Pulmonary artery endothelial cell (primary cell): ENCODE data around the gene HES4. TPM values are rescaled to one million over a fixed set of nuclear protein-coding genes. Genes with fewer than 3 reads are reported as not detected.
"Not testable (repeated sequence)": the region's sequence is repeated elsewhere in the genome, so short reads cannot be mapped to it uniquely, and the experiment has no call there.

ENCODE experiments used
- DNase-seq: peaks from one replicate; pipeline ENCODE4 v3.0.0-alpha.2; 2011; ENCODE audit warnings: low read depth, low spot score
- total RNA-seq: library from RNA; depleted of rRNA; stranded (reverse); fragments of >200 nt; gene quantifications from 2 replicates; pipeline ENCODE4 v1.2.3, GENCODE V29; 2014

HES4 gene
- total RNA-seq, 1 donor from 2014 or later: 17.8 TPM

- DNase-seq: no peak
Observed at GRCh38 chr1:1033731-1034438, 34.0 kb upstream of the HES4 start.

DNA sequence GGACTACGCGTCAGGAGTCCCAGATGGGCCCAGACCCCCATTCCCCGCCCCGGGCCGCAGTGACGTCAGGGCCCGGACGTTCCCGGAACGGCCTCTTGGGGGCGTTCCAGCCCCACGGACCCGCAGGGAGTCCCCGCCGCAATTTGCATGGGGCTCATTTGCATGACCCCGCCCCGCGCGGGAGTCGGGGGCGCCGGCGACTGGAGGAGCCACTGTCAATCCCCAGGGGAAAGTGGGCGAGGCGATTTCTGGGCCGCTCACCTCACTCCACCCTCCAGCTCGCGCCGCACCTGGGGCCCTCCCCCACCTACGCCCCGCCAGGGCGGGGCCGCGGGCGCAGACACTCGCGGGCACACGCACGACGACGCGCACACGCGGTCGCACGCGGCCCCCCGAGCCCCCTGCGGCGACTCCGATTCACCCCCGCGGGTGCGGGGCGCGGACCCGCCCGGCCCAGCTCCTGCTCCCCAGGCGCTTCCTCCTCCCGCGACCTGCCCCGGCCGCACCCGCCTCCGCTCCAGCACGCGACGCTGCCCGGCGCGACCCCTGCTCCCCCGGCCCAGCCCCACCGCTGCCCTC is 33.2 kb upstream of the HES4 start:
- no peak for DNase-seq

DNA sequence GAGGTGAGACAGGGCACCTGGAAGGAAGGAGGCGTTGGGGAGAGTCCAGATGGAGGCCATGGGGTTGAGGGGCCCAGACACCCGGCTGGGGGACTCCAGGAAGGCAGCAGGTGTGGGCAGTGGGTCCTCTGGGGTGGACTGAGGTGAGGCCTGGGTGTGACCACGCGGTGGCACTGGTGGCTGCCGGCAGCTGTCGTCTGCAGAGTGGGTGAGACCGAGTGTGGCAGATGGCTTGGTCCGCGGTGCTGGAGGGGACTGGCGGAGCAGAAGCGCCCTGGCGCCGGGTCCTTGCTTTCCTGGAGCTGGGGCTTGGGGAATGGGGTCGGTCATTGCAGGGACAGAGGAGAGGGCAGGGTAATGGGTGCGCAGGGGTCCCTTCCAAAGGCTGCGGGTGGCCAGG is 32.5 kb upstream of the HES4 start:
- no peak for DNase-seq

DNA sequence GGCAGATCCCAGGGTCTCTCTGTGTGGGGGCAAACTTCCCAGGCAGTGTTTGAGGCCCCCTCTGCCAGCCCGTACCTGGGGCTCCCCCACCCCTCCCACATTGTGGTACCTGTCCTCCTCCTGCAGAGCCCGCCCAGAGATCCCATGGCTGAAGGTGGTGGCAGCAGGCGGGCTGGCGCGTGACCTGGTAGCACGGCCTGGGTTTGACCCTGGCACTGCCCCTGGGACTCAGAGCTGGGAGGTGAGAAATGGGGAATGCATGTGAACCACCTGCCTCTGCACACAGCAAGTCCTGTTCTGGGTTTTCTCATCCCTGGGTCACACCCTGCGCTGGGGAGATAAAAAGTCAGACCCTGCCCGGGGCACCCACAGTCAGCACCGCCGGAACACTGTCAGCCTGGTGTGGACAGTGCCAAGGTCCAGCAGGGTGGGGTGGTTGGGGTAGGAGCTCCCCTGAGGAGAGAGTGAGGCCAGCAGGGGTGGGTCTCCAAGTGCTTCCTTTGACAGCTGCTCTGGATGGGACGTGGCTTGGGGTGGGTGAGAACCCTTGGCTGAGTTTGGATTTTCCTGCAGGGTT is 31.9 kb upstream of the HES4 start:
- no peak for DNase-seq

GRCh38 chr1:1030867-1031658 is 31.2 kb upstream of the HES4 start:
- not testable (repeated sequence) for DNase-seq

DNA sequence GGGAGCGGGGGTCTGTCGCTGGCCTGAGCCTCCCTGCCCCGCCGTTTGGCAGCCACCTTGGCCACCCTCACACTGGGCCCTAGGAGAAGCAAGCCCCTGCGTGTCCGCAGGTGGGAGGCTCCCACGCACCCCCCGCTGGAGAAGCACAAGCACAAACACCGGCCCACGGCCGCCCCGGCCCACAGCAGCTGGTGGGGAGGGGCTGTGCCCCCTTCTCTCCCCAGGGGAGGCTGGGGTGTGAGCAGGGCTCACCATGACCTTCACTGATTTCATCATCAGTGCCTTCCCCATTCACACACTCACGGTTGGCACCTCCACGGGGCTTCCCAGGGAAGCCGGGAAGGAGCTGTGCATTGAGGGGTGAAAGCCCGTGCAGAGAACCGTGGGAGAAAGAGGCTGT is 27.9 kb upstream of the HES4 start:
- no peak for DNase-seq

GRCh38 chr1:1026599-1027413 is 26.9 kb upstream of the HES4 start:
- DNase-seq: no peak

DNA sequence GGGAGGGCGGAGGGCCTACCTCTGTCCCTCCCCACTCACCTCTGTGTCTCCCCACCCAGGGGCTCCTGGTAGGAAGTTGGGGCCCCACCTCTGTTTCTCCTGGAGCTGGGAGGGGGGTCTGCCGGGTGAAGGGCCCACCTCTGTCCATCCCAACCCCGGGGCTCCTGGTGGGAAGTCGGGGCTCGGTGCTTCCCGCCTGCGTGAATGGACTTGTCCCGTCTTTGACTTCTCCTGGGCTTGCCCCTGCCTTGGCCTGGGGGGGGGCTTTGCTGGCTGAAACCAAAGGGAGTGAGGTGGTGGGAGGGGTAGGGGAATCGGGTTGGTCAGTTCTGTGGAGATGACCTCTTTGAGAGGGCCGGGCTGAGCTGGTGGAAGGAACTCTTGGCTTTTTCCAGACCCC is 25.8 kb upstream of the HES4 start:
- DNase-seq: no peak

GRCh38 chr1:1024771-1025699 is 25.1 kb upstream of the HES4 start:
- no peak for DNase-seq

- no peak for DNase-seq
Observed at GRCh38 chr1:1024149-1024770, 24.4 kb upstream of the HES4 start.

- no peak for DNase-seq
Observed at GRCh38 chr1:1023700-1024099, 23.8 kb upstream of the HES4 start.

GRCh38 chr1:1022302-1023009 is 22.6 kb upstream of the HES4 start:
- DNase-seq: no peak

GRCh38 chr1:1021920-1022259 is 22.0 kb upstream of the HES4 start:
- DNase-seq: no peak

DNA sequence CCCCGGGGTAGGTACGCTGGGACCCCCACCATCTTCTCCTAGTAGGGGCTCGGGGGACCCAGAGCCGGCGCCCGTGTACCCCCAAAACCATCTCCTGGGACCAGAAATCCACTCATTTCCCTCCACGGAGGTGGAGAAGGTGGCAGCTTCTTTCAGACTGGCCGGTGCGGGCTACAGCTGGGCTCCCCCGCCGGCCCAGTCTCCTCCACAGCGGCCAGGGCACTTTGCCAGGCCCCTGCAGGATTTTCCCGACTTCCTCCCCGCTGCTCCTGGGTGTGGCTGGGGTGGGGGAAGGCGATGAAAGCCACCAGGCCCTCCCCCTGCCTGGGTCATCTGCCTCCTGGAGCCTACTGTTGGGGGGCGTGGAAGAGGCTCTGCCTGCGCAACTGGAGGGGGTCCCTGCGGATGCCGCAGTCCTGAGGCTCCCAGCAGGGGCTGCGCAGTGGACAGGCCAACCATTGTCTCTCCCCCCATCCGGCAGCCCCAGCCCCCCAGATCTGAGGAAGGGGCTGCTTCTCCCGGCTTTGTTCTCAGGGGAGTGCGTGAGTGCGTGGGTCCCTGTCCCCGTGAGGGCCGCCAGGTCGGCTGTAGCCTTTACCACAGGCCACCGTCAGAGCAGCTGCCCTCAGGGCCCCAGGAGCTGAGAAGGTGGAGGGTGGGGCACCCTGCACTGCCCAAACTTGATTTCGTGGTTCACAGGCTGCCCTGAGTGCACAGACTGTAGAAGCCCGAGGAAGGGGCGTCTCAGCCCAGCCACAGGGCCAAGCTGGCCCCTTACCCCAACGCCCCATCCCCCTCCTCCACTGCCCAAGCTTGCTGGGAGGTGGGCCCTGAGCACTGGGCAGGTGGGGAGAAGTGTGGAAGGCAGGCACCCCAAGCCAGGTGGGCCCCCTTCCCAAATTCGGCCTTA is 21.4 kb upstream of the HES4 start:
- no peak for DNase-seq

GRCh38 chr1:1020415-1021009 is 20.6 kb upstream of the HES4 start:
- no peak for DNase-seq

- no peak for DNase-seq
Observed at GRCh38 chr1:1020000-1020404, 20.1 kb upstream of the HES4 start, which contains the start of gene AGRN. Gene AGRN (plus strand): TSS chr1:1020120. CDS start chr1:1020173, 53 bp downstream.

DNA sequence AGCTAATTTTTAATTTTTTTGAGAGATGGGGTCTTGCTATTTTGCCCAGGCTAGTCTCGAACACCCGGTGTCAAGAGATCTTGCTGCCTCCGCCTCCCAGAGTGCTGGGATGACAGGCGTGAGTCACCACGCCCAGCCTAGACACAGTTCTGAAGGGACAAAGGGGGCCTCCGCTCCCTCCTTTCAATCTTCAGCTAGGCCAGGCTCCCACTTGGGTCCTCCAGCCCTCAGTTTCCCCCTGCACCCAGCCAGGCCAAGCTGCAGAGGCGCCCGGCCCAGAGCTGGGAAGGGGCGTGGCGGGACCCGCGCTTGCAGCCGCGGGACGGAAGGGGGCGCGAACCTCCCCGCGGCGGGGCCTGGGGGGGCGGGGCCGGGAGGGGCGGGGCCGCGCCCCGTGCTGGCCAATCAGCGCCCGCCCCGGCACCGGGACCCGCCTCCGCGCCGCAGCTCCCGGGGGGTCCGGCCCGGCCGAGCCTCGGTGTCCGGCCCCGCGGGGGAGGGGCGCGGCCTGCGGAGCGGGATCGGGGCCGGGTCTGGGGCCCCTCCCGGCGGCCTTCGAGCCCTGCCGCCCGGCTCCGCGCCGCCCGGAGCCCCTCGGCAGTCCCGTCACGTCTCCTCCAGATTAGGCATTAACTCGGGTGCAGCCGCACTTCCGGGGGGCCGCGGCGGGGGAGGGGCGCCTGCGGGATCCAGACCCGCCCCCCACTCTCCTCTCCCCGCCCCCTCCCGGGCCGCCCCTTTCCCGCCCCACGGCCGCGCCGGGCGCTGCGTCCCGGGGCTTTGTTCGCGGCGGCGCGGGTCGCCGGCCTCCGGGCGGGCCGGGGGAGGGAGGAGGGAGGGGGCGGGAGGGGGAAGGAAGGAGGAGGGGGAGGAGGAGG is 19.5 kb upstream of the HES4 start:
- DNase-seq: no peak
